ENCODE results near the gene ZFP92. TPM values are rescaled to one million over a fixed set of nuclear protein-coding genes. Genes with fewer than 3 reads are reported as not detected.
"Not testable (repeated sequence)": the region's sequence is repeated elsewhere in the genome, so short reads cannot be mapped to it uniquely, and the experiment has no call there.

ZFP92 gene
- polyA plus RNA-seq, 3 donors = 0.73 to 1.5 (median 0.92) TPM

GRCh38 chrX:153401133-153401764, 10.0 kb upstream of the ZFP92 start, which contains the start of gene PNMA6E:
TSS of gene PNMA6E (minus strand) at chrX:153401350. CDS start at chrX:153398849, 2,501 bp downstream.
- no peak for DNase-seq (ENCODE audit: extremely low read depth in 1 of 11, low read depth in 9 of 11, low spot score in 4 of 11)

- DNase-seq (ENCODE audit: extremely low read depth in 1 of 11, low read depth in 9 of 11, low spot score in 4 of 11) = not testable (repeated sequence)
Measured at GRCh38 chrX:153404333-153404732, 6.9 kb upstream of the ZFP92 start.

DNA sequence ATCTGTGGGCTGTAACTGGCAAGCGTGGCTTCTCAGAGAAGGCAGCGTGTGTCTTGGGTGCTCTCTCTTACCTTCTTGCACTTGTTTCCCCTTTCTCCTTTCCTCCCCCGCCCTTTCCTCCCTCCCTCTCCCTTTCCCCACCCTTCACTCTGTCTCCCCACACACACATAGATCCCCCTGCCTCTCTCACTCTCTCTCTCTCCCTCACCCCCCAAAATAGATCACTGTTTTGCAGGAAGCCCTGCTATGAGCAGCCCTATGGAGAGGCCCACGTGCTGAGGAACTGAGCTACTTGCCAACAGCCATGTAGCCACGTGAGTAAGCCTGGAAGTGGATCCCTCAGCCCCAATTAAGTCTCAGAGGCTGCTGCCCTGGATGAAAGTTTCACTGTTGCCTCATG, 5.8 kb upstream of the ZFP92 start:
- no peak for DNase-seq (ENCODE audit: extremely low read depth in 1 of 11, low read depth in 9 of 11, low spot score in 4 of 11)

DNA sequence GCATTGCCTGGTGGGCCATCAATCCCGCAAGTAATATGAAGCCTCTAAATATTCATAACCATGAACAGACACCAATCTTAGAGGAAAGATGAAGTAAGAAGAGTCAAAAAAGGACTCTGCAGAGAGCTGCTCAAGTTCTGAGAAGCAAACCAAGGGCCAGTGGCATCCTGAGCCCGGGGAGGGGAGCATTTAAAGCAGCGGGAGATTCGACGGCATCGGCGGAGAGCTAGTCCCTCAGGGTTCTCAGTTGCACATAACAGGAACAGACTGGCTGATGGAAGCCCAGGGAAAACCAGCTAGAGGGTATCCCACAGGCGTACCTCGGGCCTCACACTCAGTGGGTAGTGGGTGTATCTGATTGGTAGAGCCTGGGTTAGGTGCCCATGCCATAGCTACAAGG, 5.3 kb upstream of the ZFP92 start:
- DNase-seq (ENCODE audit: extremely low read depth in 1 of 11, low read depth in 9 of 11, low spot score in 4 of 11) = no peak

- DNase-seq (ENCODE audit: extremely low read depth in 1 of 11, low read depth in 9 of 11, low spot score in 4 of 11) = no peak
Measured at GRCh38 chrX:153406903-153407302, 4.4 kb upstream of the ZFP92 start.

DNA sequence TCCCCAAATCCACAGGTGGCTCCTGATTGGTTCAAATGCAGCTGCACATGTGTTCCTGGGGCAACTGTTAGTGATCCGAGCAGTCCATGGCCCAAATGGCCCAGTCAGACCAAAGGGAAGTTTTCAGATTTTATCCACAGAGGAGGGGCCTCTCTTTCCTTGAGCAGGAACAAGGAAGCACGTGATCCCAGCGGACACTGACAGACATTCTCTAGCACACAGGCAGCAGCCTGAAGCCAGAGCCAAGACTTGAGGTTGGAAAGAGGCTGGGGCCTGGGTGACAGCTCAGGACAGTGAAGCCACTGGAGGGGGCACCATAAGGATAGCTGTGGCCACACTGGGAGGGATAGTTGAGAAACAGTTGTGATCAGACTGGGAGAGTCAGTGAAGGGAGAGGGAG, 3.5 kb upstream of the ZFP92 start:
- no peak for DNase-seq (ENCODE audit: extremely low read depth in 1 of 11, low read depth in 9 of 11, low spot score in 4 of 11)

- no peak for DNase-seq (ENCODE audit: extremely low read depth in 1 of 11, low read depth in 9 of 11, low spot score in 4 of 11)
Measured at GRCh38 chrX:153408221-153408721, 3.0 kb upstream of the ZFP92 start.

DNA sequence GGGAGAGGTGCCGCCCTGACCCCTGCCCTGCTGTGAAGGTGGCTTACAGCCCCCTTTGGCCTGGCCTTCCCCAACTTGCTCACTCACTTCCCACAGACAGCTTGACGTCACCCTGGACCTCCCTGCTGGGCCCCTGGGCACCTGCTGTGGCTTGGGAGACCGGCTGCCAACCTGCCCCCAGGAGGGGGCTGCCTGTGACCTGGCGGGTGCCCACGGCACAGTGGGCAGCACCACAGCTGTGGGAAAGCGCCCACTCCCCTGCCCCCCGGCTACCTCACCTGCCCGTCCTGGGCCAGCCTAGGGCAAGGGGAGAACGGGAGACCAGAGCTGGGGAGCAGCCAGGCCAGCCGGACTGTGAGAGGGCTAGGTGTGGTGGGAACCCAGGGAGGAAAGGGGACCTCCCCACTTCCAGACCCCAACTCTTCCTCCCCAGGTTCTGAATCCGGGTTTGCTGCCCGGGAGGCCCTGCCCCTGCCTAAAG, 2.4 kb upstream of the ZFP92 start:
- DNase-seq (ENCODE audit: extremely low read depth in 1 of 11, low read depth in 9 of 11, low spot score in 4 of 11) = no peak

- no peak for DNase-seq (ENCODE audit: extremely low read depth in 1 of 11, low read depth in 9 of 11, low spot score in 4 of 11)
Measured at GRCh38 chrX:153409414-153410101, 1.7 kb upstream of the ZFP92 start.

GRCh38 chrX:153410373-153410772, 899 bp upstream of the ZFP92 start:
- no peak for DNase-seq (ENCODE audit: extremely low read depth in 1 of 11, low read depth in 9 of 11, low spot score in 4 of 11)

DNA sequence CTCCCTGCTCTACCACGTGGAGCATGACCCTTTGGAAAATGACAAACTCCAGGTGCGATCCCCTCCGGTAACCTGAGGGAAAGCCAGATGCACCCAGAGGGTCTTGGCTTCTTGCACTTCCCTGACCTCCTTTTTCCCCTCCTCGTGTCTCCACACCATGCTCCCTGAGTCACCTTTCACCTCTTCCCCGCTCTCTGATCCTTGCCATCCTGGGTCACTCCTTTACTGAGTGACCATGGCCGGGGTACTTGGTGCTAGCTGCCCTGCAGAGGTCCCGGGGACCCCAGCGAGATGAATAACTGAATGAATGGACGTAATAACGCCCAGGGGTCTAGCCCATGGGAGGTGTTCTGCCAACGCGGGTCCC, 401 bp upstream of the ZFP92 start:
- DNase-seq (ENCODE audit: extremely low read depth in 1 of 11, low read depth in 9 of 11, low spot score in 4 of 11) = no peak

- DNase-seq (ENCODE audit: extremely low read depth in 1 of 11, low read depth in 9 of 11, low spot score in 4 of 11) = no peak
Measured at GRCh38 chrX:153411988-153412574, 809 bp downstream of the ZFP92 start.

DNA sequence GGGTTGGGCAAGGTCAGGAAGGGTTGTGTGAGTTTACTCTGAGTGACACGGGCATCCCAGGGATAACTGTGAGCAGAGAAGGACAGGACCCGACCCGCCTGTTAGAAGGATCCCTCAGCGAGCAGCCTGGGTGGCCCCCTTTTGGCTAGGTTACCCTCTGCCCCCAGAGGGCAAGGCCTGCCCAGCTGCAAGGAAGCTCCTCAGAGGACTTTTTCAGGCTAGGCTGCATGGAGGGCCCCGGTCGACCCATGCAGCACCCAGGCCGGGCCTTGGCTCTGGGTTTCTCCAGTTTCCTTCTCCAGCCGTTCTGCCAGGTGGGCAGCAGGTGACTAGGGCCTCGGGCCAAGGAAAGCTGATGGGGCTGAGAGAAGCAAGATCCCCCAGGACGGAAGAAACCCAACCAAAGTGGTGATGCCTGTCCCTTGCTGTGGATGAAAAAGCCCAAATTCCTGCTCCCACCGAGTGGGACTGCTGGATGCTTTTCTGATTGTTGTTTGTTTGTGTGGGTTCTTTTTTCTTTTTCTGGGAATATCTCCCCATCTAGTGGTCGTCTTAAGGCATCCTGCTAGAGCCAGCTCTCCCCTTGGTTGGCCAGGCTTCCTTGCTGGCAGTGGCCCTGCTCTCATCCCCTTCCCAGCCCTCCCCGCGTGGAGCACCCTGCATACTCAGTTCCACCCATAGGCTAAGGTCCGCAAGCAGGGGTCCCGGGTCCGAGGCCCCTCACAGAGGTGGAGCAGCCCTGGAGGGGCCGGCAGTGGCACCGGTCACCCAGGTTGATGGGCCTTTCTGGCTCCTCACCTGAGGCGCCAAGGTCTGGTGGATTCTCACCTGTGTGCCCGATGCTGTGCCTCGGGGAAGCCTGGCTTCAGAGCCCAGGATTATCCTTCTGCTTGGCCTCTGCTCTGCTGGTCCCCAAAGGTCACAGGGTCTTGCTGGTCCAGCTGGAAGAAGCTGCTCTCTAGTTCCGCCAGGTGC, 1.8 kb downstream of the ZFP92 start:
- DNase-seq (ENCODE audit: extremely low read depth in 1 of 11, low read depth in 9 of 11, low spot score in 4 of 11) = no peak

- no peak for DNase-seq (ENCODE audit: extremely low read depth in 1 of 11, low read depth in 9 of 11, low spot score in 4 of 11)
Measured at GRCh38 chrX:153413731-153414130, 2.5 kb downstream of the ZFP92 start.

GRCh38 chrX:153414856-153415510, 3.7 kb downstream of the ZFP92 start:
- DNase-seq (ENCODE audit: extremely low read depth in 1 of 11, low read depth in 9 of 11, low spot score in 4 of 11) = no peak

DNA sequence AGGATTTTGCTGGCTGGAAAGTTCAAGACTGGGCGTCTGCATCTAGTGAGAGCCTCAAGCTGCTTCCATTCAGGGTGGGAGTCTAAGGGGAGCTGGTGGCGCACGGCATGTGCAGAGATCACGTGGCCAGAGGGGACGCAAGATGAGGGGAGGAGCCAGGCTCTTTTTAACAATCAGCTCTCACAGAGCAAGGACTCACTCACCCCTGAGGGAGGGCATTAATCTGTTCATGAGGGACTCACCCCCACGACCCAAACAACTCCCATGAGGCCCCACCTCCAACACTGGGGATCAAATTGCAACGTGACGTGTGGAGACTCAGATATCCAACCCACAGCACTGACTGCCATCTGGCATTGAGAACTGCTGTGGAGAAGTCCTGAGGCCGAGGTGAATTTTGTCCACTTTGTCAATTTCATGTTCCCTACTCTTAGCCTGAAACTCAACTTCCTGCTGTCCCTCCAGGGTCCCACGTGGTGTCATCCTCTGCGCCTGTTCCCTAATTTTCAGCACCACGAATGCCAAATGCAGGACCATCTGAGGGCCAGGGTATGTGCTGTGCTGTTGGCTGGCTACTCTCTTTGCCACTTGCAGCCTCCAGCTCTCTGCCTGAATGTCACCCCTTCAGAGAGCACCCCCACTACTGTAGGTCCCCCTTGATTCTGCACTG, 5.6 kb downstream of the ZFP92 start:
- no peak for DNase-seq (ENCODE audit: extremely low read depth in 1 of 11, low read depth in 9 of 11, low spot score in 4 of 11)

- DNase-seq (ENCODE audit: extremely low read depth in 1 of 11, low read depth in 9 of 11, low spot score in 4 of 11) = no peak
Measured at GRCh38 chrX:153417637-153418036, 6.4 kb downstream of the ZFP92 start.

Data from renal cortex interstitium (tissue), 11 donors.